HG03039 (cell line): ENCODE measurements around the gene GNG2.

ENCODE experiments used
- ATAC-seq: cut with Tn5 transposase; IDR thresholded peaks from one replicate; pipeline ENCODE4 v1.9.1; 2021; ENCODE audit warnings: mild to moderate bottlenecking, moderate library complexity; ENCODE audit not compliant: unreplicated experiment

The GNG2 gene

GRCh38 chr14:52015411-52016030 lies 155.1 kb downstream of the GNG2 start:
- ATAC-seq, result no peak

- no peak for ATAC-seq
Measured at GRCh38 chr14:52018252-52018651, 157.8 kb downstream of the GNG2 start.

GRCh38 chr14:52018970-52019369 lies 158.6 kb downstream of the GNG2 start:
- ATAC-seq, result no peak
